ENCODE results near the gene TXN2.

DNA sequence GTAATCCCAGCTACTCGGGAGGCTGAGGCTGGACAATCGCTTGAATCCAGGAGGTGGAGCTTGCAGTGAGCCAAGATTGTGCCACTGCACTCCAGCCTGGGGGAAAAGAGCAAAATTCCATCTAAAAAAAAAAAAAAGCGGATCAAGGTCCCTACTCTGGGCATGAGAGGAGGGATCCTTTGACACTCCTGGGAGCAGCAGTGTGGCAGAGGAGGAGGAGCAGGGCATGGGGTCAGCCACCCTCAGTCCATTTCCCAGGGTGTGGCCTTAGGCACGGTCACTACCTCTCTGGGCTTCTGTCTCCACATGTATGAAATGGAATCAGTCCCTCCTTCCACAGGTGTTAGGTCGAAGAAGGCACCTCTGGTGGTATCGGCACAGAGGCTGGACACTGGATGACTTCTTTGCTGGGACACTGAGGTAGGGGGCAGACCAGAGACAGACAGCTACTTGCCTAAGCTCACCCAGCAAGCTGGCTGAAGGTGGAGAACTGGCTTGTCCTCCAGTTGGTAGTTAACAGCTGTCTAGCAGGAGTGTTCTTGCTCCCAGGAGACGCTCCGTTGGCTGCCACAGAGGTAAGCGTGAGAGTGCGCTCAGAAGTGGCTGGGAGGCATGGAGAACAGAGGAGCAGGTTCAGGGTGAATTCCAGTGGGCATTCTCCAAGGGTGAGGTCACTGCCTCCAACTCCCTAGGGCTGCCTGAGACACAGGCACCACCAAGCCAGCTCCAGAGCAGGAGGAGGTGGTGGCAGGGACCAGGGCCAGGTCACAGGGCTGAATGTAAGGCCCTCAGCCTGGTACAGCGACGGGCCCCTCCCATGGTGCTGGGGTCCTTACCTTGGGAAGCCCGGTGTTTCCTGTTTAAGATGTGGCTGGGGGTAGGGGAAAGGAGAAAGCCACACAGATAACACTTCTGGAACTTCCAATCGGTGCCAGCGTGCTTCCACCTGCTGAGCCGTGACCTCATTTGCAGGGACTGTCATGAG is 19.5 kb downstream of the TXN2 start:
- TF ChIP-seq, protein P1, sequence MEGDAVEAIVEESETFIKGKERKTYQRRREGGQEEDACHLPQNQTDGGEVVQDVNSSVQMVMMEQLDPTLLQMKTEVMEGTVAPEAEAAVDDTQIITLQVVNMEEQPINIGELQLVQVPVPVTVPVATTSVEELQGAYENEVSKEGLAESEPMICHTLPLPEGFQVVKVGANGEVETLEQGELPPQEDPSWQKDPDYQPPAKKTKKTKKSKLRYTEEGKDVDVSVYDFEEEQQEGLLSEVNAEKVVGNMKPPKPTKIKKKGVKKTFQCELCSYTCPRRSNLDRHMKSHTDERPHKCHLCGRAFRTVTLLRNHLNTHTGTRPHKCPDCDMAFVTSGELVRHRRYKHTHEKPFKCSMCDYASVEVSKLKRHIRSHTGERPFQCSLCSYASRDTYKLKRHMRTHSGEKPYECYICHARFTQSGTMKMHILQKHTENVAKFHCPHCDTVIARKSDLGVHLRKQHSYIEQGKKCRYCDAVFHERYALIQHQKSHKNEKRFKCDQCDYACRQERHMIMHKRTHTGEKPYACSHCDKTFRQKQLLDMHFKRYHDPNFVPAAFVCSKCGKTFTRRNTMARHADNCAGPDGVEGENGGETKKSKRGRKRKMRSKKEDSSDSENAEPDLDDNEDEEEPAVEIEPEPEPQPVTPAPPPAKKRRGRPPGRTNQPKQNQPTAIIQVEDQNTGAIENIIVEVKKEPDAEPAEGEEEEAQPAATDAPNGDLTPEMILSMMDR (conservative IDR thresholded peaks at IDR 0.05; ENCODE audit: low read depth in 2 of 2), result no peak
- TF ChIP-seq POLR2AphosphoS5 (IDR thresholded peaks at IDR 0.05; ENCODE audit: low read depth), result no peak
- TF ChIP-seq EZH2 (IDR thresholded peaks at IDR 0.05; ENCODE audit: low read depth, unreplicated experiment), result no peak
- no peak for TF ChIP-seq EZH2phosphoT487 (IDR thresholded peaks at IDR 0.05; ENCODE audit: unreplicated experiment)

Measured in GM23338 (cell line).